Activated gamma-delta T cell treated with anti-CD3 and anti-CD28 coated beads, Interleukin-2, amount 50 U/mL, for 16 hours (primary cell): Measurements from ENCODE around the gene TNS3.

Experiments
- DNase-seq: peaks from one replicate; pipeline ENCODE4 v3.0.0-alpha.2; 2020; ENCODE audit warnings: low read depth

TNS3 gene

DNA sequence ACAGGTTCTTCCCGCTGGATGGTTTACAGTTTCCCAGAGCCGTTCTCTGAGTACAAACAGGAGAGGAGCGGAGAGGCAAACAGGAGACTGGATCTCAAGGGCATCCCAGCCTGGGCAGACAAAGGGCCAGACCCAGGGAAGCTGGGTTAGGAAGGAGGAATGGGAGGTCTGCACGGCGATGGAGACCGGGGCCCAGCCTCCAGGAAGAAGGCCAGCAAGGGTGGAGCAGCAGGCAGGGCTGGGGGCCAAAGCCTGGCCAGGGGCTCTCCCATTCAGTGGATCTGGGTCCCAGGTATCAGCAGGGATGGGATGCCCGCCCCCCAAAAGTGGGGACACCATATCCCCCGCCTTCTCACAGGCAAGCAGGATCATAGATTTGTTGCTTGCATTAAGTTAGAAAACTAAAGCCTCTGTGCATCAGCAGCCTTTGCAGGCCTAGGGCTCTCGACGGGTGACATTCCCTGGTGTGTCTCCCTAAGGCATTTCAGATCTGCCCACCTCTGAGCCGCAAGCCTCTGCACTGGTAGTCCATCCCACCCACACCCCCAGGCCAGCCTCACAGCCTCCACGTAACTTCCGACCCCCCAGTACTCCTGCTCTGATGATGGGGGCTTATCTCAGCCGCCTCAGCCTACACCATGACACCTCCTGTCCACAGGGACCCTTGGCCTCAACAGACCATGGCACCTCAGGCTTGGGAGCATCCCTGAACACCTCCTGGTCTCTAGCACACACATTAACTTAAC lies 59.9 kb downstream of the TNS3 start:
- no peak for DNase-seq

DNA sequence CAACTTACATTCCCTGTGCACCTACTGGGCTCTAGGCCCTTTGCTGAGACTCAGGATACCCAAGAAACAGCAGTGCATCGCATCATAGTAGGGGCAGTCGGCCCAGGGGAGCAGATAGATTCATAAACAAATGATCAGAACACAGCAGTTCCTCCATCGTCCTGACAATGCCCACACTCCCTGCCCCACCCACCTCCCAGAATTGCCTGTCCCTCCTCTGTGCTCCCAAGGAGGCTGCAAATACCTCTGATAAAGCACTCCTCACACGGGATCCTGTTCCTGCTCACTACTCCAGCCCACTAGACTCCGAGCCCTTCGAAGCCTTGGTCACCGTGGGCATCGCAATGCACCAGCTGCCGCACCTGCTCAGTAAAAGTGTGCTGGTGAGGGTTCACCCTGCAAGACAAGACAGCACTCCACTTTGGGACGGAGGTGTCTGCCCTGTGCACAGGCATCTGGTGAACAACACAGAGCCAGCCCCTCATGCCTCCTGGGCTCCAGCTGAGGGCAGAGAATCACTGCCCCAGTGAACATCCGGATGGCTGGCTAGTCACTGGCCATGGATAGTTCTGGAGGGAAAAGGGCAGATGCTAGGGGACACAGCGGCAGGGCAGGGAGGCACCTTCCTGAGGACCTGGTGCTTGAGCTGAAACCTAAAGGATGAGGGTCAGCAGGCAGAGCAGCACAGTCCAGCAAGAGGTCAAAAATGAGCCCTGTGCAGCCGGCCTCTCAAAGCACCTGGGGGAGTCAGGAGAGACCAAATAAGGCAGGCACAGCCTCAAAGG lies 60.7 kb downstream of the TNS3 start:
- DNase-seq, result no peak

DNA sequence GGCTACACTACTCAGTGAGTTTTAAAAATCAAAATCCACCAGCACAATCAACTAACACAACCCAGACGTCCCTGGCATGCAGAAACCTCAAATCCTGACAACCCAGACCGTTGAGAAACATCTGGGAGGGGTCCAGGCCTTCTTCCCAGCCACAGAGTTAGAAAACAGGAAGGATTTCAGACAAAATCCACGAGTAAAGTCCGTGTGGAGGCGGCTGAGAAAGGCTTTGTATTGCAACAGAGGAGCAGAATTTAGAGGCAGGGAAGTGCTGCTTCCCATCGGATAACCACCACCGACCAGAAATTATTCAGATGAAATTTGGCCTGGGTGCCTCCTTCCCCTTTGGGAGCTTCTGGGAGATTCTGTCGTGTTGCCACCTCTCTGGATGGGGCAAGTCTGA lies 61.5 kb downstream of the TNS3 start:
- no peak for DNase-seq

DNA sequence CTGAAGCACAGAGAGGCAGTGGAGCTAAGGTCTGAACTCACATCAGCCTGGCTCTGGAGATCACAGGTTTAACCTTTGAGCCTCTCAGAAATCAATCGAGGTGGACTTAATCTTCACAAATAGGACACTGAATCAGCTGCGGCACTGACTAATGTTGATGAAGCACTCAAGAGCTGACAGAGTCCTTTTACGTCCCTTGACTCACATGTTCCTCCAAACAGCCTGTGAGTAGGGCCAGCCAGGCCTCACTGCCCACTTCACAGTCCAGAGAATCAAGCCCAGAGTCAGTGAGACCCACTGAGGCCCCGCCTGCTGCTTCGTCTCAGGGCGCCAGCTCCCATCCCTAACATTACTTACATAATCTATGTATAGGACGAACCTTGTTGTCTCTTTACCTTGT lies 63.1 kb downstream of the TNS3 start:
- DNase-seq, result no peak

DNA sequence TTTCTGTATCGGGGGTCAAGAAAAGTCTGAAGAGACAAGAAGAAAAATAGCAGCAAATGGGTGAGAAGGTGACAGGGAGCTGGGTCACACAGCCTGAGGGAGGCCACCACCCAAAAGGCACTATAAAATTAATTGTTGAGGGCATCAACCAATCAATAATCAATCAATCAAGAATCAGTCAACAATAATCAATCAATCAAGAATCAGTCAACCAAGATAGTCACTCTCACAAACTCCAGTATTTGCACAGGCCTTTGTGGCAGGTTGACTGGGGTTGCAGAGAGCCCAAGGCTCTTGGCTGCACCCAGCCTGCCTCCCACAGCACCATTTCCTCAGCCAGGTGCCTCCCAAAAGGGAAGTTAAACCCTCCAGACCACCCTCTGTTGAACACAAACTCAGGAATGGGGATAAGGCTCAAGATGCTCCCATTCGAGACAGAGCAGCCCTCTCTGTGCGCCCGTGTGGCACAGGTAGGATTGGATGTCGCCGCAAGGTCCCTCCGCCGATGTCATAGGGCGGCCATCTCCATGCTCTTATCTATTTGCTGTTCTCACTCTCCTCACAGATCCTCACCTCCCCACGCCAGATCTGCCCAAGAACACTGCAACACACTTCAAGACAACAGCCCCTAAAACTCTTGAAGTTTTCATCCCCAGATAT lies 64.0 kb downstream of the TNS3 start:
- no peak for DNase-seq

DNA sequence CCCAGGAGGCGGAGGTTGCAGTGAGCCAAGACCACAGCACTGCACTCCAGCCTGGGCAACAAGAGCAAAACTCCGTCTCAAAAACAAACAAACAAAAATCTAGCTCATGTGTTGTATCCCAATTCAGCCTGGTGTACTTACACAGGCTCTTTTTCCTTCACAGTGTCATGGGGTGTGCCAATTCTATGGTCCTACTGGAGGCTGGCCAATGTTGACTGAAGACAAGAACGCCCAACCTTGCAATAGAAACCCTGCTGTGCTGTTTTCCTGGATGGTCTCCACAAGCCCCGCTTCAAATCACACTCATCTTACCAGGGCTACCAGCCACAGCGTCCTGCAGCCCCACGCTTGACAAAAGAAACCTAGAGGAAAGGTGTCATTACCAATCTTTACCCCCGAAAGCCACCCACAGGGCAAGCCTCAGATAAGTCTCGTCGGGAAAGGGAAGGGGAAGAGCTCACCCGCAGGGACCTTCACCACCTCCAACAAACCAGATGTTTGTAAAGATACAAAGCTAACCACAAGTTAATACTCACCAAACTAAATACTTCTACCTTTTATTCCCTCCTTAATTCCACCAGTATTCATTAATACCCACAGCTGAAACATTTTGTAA lies 64.8 kb downstream of the TNS3 start:
- no peak for DNase-seq

DNA sequence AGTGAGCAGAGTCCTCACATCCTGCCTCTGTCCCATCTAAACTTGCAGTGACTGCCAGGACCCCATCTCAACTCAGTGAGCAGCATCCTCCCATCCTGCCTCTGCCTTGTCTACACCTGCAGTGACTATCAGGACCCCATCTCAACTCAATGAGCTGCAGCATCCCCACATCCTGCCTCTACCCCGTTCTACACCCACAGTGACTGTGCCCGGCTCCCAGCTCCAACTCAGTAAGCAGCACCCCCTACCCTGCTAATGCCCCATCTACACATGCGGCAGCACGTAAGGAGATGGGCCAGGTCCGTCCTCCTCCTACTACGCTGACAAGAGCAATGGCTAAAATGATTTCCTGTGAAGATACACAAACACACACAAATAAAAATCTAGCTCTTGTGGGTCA lies 65.5 kb downstream of the TNS3 start:
- DNase-seq, result no peak

DNA sequence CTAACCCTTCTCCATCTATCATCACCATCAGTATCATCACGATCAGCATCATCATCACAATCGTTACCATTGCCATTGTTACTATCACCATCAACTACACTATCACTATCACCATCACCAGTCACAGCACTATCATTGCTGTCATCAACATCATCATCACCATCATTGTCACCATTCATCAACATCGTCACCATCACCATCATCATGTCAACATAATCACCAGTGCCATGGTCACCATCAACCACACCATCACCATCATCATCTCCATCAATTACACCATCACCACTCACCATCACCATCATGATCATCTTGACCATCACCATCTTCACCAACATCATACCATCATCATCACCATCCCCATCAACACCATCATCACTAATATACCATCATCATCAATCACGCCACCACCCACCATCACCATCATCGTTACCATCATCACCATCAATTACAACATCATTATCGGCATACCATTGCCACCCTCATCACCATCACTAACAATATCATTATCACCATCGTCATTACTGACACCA lies 66.5 kb downstream of the TNS3 start:
- DNase-seq, result no peak

DNA sequence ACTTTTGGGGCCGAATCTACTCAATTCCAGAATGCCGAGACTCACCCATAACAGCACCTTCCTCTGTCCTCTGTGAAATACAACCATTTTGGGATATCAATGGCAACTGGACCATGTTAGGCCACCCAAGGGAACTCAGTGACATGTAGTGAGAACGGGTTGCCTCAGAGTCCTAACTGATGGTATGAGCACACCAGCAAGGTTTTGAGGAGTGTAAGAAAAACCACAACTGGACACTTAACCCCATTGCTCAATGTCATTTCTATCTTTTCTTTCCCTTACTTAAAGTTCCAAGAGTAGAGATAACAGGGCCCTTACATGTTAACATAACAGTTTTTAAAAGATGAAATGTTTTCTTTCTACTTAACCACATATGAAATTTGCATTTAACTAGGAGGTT lies 67.1 kb downstream of the TNS3 start:
- no peak for DNase-seq

DNA sequence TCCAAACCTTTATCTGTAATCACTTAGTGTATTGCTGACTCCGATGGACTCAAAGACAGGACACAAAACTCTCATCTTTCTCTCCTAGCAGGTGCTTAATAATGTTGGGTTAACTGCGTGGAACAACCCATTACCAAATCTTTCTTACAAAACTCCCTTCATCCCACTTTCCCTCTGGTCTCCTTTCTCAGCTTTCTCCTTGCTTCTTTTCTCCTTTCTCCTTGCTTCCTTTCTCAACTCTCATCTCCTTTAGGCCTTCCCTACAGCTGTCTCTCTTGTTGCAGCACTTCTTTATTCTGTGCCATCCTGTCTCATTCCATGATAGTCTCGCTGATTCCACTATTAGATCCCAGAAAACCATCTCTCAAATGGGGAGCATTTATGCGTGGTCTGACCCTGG lies 67.5 kb downstream of the TNS3 start:
- no peak for DNase-seq

DNA sequence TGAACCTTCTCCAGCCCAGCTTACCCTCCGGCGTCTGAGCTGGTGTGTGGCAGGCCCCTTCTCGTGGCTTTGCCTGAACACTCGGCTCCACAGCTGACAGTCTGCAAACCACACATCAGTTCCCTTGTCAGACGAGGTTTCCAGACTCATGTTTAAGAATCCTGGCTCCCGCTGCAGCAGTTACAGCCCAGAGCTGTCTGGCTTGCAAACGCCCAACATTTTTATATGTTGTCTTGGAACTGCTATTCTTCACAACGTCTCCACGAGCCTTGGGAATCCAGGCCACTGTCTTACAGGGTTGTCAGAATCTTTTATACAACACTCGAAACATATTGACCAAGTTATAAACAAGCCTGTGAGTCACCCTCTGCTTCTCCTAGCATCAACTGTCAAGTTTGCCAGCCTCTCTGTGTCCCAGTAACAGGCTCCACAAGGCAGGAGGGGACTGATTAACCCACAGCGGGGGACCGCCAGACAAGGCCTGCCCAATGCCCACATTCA lies 68.1 kb downstream of the TNS3 start:
- DNase-seq, result no peak

DNA sequence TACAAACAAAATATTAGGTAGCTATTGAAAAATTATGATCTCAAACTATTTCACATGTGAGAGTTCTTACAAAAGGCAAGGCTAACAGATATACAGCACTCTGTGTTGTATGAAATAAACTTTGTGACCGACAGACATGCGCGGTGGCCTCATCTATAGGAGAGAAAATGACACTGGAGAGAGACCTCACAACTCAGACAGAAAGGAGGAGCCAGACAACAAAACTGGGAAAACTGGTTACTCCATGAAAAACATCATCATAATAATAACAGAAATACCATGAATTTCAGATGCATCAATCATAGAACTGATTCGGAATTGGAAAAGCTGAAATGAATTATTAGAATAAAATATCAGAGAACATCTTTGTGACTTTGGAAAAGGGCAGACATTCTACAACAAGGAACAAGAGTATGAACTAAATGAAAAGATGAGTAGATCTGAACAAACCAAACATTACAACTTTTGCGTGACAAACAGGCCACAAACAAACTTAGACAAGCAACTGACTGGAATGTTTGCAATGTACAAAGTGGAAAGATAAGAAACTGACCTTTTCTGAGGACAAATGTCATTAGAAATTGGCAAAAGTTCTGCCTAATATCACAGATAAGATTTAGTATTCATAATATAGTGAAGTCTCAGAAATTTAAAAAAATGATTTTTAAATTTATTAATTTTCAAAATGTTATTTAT lies 69.3 kb downstream of the TNS3 start:
- no peak for DNase-seq

DNA sequence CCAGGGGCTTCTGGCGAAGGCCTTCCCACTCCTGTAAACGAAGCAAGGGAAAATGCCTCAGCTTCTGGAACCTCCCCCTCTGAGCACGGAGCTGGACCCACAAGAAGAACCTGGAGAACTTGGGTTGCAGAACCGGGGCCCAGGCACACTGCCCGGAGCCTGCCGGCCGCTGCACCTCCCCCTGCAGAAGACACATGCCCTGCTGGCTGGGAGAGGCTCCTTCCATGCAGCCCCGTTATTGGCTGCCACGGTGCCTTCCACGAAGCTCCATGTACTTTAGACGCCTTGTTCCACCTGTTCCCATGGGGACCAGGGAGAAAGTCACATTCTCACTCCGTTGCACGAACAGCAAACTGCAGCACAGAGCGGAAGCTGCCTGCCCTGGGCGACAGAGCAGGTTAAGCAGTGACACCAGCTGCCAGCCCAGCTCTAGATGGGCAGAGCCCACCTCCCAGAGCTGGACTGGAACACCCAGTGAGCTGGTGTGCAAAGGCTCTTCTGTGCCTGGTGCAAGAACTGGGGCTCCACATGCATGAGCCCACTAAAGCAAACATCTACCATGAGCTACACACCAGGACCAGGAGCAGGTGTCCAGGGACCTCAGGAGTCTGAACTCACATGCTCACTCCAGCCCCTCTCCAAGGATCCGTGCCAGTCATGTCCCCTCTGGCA lies 70.1 kb downstream of the TNS3 start:
- no peak for DNase-seq

DNA sequence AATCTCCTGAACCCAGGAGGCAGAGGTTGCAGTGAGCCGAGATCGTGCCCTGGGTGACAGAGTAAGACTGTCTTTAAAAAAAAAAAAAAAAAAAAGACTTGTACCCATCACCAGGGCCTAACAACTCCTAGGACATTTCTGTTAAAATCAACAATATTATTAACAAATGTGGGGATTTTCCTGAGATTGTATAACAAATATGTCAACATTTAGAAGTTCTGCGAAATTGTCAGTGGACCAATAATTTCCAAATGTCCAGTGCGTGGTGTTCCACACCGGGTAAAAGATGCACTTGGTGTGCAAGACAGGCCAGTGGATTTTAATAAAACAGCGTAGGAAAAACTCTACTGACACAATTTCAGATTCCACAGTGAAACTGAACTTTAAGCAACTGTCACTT lies 71.1 kb downstream of the TNS3 start:
- DNase-seq, result no peak

DNA sequence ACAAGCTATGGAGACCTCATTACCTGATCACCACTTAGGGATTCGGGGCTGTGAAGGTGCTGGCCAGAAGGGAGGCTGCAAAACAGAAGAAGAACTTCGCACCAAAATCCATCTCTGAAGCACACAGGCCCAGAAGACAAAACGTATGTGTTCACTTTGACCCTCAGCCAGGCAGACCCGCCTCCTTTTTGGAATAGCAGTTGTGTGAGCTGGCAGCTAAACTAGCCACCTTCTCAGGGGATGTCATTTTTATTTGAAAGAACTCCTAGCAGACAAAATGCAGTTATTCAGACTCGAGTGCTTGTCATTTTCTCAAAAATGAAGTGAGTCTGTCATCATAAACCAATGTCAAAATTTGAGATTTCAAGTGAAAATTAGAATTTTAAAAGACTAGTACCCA lies 71.7 kb downstream of the TNS3 start:
- no peak for DNase-seq

DNA sequence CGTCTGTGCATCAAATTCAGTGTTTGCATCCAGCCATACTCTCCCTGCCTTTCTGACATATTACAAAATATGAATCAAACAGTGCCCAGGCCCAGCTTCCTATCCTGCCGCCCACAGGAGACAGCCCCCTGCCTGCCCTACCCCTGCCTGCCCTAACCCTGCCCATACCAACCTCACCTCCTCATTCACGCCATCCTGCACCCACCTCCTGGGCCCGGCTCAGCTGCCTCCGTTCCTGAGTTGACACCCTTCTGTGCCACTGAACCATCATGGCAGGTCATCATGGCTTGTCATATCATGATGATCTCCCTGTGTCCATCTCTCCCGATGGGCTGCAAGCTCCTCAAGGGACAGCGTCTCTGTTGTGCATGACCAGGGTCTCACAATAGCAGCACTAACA lies 72.3 kb downstream of the TNS3 start:
- DNase-seq, result no peak

DNA sequence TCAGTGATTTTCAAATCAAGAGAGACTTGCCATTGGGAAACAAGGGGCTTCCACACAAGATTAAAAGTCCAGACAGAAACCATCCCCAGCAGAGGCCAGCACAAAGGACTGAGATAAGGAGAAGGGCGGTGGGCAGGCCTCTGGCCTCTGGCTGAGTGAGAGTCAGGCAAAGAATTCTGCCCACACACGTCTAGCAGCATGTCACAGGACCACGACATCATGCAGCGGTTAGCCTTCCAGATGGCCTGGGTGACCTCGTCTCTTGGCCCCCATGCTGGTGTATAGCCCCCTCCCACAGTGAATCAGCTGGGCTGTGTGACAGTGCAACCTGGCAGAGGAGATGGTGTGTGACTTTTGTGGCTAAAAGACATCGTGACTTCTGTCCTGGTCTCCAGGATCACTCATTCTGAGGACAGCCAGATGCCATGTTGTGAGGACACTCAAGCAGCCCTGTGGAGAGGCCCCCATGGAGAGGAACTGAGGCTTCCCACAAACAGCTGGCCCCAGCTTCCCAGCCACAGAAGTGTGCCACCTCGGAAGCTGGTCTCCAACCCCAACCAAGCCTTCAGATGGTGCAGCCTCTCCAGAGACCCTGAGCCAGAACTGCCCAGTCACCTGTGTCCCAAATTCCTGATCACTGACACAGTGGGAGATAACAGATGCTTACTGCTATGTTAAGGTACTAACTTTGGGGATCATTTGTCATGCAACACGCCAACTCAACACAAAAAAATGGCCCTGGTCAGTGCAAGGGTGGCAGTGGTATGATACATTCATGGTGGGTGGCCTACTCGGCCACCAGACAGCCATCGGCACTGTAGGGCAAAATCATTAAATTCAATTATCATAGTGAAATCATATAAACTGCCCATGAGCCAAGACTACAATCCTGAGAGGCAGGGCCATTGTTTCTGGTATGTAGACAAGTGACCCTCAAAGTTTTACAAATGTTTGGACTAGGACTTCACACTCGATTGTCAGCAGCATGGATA lies 73.2 kb downstream of the TNS3 start:
- DNase-seq, result no peak

DNA sequence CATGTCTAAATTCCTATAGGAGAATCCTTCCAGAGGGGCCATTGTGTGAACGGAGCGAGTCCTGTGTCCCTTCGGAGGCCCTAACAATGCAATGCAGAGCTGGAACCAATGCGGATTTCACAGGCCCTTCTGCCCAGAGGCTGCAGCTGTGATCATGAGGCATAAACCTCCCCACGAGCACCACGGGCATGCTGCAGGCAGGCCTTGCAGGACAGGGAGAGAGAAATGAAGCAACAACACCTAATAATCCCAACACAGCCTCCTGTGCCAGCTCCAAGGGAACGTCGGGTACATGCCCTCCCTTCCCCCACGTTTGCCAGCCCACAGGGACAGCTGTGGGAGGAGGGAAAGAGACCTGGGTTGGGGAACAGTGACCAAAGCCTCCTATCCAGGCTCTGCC lies 74.4 kb downstream of the TNS3 start:
- DNase-seq, result no peak

DNA sequence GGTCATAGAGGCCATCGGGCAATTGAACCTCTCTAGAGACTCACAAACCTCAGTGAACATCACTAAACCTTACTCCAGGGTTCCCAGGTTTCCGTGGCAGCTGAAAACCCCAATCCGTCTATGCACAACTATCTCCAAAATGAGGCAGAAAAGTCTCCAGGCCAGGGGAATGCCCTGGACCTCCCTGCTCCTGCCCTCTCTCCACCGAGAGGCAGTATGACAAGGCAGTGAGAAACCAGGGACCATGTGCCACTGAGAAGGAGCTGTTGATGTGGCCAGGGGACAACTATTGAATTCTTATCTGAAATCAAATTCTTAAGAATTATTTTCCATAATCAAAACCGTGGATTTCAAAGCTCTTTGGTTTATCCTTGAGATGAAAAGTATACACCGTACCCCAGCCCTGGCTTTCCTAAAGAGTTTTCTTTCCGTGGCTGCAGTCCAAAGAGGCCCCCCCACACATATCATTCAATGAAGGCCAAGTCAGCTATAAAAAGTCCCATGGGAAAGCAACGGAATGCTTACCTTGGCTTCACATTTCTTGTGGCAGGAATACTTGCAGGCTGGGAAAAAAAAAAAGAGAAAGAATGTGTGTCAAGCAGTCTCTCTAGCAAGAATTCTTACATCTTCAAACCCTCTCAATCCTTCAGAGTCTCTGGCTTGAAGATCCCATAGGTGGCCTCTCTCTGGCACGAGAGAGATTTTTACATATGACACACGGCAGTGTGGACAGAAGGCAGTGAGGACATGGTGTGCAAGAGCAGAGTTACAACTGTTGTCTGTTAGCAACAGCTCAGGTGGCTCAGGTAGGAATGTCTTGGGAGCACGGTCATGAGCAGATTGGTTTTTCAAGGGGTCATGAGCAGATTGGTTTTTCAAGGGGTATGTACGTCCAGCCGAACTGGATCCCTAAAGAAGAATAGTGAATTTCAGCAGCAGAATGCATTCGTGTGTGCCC lies 75.2 kb downstream of the TNS3 start:
- no peak for DNase-seq
